ENCODE data around the gene CPB1.

Gene CPB1

GRCh38 chr3:148853076-148853475 lies 25.5 kb downstream of the CPB1 start:
- TF ChIP-seq CTCF (IDR thresholded peaks at IDR 0.05; ENCODE audit: low read depth, low read length, poor library complexity, severe bottlenecking) (no peak), EZH2phosphoT487 (IDR thresholded peaks at IDR 0.05; ENCODE audit: borderline replicate concordance, low read length) (no peak)
- no peaks in the 10 kb centered on the region for H3K36me3 ChIP-seq (ENCODE audit: control insufficient read depth, low read length)
- H3K4me1 ChIP-seq (ENCODE audit: control insufficient read depth, low read length), result no peaks in the 10 kb centered on the region

DNA sequence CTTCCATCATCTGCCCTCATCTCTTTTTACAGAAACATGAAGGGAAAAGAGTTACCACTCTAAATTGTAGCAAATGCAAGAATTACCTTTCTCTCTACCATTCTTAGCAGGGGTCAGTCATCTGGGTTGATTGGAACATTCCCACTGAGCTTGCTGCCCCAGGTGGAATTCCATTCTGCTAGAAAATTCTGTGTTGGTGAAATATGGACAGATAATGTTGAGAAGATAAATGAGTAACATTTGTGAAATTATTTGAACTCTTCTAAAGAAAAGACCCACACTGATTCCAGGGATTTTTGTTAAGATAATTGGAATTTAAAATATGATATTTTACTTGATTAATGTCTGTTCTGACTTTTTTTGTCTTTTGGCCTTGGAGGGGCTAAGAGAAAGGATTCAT lies 26.4 kb downstream of the CPB1 start:
- Histone ChIP-seq H3K79me2 (ENCODE audit: control insufficient read depth, low read length) (no peaks in the 10 kb centered on the region), H3K36me3 (ENCODE audit: control insufficient read depth, low read length) (no peaks in the 10 kb centered on the region), H3K27me3 (ENCODE audit: control insufficient read depth, low read length) (no peaks in the 10 kb centered on the region), H3K9me3 (ENCODE audit: control insufficient read depth, insufficient read depth, low read length) (no peaks in the 10 kb centered on the region), H4K20me1 (ENCODE audit: control insufficient read depth, insufficient read depth, low read depth, low read length) (no peaks in the 10 kb centered on the region), H3F3A (ENCODE audit: control insufficient read depth, insufficient read depth) (no peaks in the 10 kb centered on the region), H3K27ac (ENCODE audit: low read depth, low read length) (no peak overlapping the region), H3K9me2 (replicated peaks; ENCODE audit: control insufficient read depth, low read length) (no peaks in the 10 kb centered on the region), H3K4me1 (ENCODE audit: control insufficient read depth, low read length) (no peaks in the 10 kb centered on the region), H3K4me2 (ENCODE audit: low read length) (no peak overlapping the region), H3K4me3 (ENCODE audit: low read length) (no peak overlapping the region)
- TF ChIP-seq EZH2phosphoT487 (IDR thresholded peaks at IDR 0.05; ENCODE audit: borderline replicate concordance, low read length) (no peak), CTCF (IDR thresholded peaks at IDR 0.05; ENCODE audit: low read depth, low read length, poor library complexity, severe bottlenecking) (no peak)

More at GRCh38 chr3:148853076-148853475, 25.5 kb downstream of the CPB1 start:
- H3F3A ChIP-seq (ENCODE audit: control insufficient read depth, insufficient read depth), result no peaks in the 10 kb centered on the region
- H3K9me2 ChIP-seq (replicated peaks; ENCODE audit: control insufficient read depth, low read length), result no peaks in the 10 kb centered on the region
- no peak overlapping the region for H3K27ac ChIP-seq (ENCODE audit: low read depth, low read length)
- H3K79me2 ChIP-seq (ENCODE audit: control insufficient read depth, low read length), result no peaks in the 10 kb centered on the region
- no peaks in the 10 kb centered on the region for H4K20me1 ChIP-seq (ENCODE audit: control insufficient read depth, insufficient read depth, low read depth, low read length)
- no peaks in the 10 kb centered on the region for H3K9me3 ChIP-seq (ENCODE audit: control insufficient read depth, insufficient read depth, low read length)
- H3K4me2 ChIP-seq (ENCODE audit: low read length), result no peak overlapping the region
- H3K4me3 ChIP-seq (ENCODE audit: low read length), result no peak overlapping the region
- H3K27me3 ChIP-seq (ENCODE audit: control insufficient read depth, low read length), result no peaks in the 10 kb centered on the region

- Histone ChIP-seq H4K20me1 (ENCODE audit: control insufficient read depth, insufficient read depth, low read depth, low read length) (no peaks in the 10 kb centered on the region), H3F3A (ENCODE audit: control insufficient read depth, insufficient read depth) (no peaks in the 10 kb centered on the region), H3K36me3 (ENCODE audit: control insufficient read depth, low read length) (no peaks in the 10 kb centered on the region), H3K4me2 (ENCODE audit: low read length) (no peak overlapping the region), H3K79me2 (ENCODE audit: control insufficient read depth, low read length) (no peaks in the 10 kb centered on the region), H3K27me3 (ENCODE audit: control insufficient read depth, low read length) (no peaks in the 10 kb centered on the region), H3K4me3 (ENCODE audit: low read length) (no peak overlapping the region), H3K4me1 (ENCODE audit: control insufficient read depth, low read length) (no peaks in the 10 kb centered on the region), H3K9me3 (ENCODE audit: control insufficient read depth, insufficient read depth, low read length) (no peaks in the 10 kb centered on the region), H3K9me2 (replicated peaks; ENCODE audit: control insufficient read depth, low read length) (no peaks in the 10 kb centered on the region), H3K27ac (ENCODE audit: low read depth, low read length) (no peak overlapping the region)
- TF ChIP-seq EZH2phosphoT487 (IDR thresholded peaks at IDR 0.05; ENCODE audit: borderline replicate concordance, low read length) (no peak), CTCF (IDR thresholded peaks at IDR 0.05; ENCODE audit: low read depth, low read length, poor library complexity, severe bottlenecking) (no peak)
Observed at GRCh38 chr3:148856384-148856783, 28.8 kb downstream of the CPB1 start.

- Histone ChIP-seq H3K27me3 (ENCODE audit: control insufficient read depth, low read length) (no peaks in the 10 kb centered on the region), H3K79me2 (ENCODE audit: control insufficient read depth, low read length) (no peaks in the 10 kb centered on the region), H3K4me1 (ENCODE audit: control insufficient read depth, low read length) (no peaks in the 10 kb centered on the region), H3K4me2 (ENCODE audit: low read length) (no peak overlapping the region), H4K20me1 (ENCODE audit: control insufficient read depth, insufficient read depth, low read depth, low read length) (no peaks in the 10 kb centered on the region), H3K27ac (ENCODE audit: low read depth, low read length) (no peak overlapping the region), H3K4me3 (ENCODE audit: low read length) (no peak overlapping the region), H3K9me2 (replicated peaks; ENCODE audit: control insufficient read depth, low read length) (no peaks in the 10 kb centered on the region), H3K9me3 (ENCODE audit: control insufficient read depth, insufficient read depth, low read length) (no peaks in the 10 kb centered on the region), H3F3A (ENCODE audit: control insufficient read depth, insufficient read depth) (no peaks in the 10 kb centered on the region), H3K36me3 (ENCODE audit: control insufficient read depth, low read length) (no peaks in the 10 kb centered on the region)
- TF ChIP-seq CTCF (IDR thresholded peaks at IDR 0.05; ENCODE audit: low read depth, low read length, poor library complexity, severe bottlenecking) (no peak), EZH2phosphoT487 (IDR thresholded peaks at IDR 0.05; ENCODE audit: borderline replicate concordance, low read length) (no peak)
Observed at GRCh38 chr3:148857316-148857715, 29.7 kb downstream of the CPB1 start.
